ENCODE measurements around the gene SEC23A.
"Not testable (repeated sequence)": the region's sequence is repeated elsewhere in the genome, so short reads cannot be mapped to it uniquely, and the experiment has no call there.

- TF ChIP-seq ZNF121 (CRISPR knock-in tag; IDR thresholded peaks at IDR 0.05); CTCF (IDR thresholded peaks at IDR 0.05): not testable (repeated sequence)
Observed at GRCh38 chr14:39099215-39099614, 3.8 kb downstream of the SEC23A start.

Data from WTC11 (cell line).